DND-41 (cell line): ENCODE results near the gene SNRNP70.
A peak's percentile ranks its signal among the peaks of the same experiment; 100 is the strongest.

Experiments used
- ATAC-seq: fragments of 200-7000 bp; cut with Tn5 transposase; 3 replicates; pipeline ENCODE4 v1.9.1; 2021; ENCODE audit warnings: low read depth; ENCODE audit not compliant: insufficient read depth
- DNase-seq: peaks from one replicate; pipeline ENCODE4 v3.0.0-alpha.2; 2020
- H2AFZ ChIP-seq: 2 replicates; pipeline ENCODE4 v1.6.0; 2012; ENCODE audit warnings: low read depth, low read length
- H3K27ac ChIP-seq: 2 replicates; pipeline ENCODE4 v1.5.1; 2012; ENCODE audit warnings: low read length, inconsistent platforms
- H3K27me3 ChIP-seq: fragments of 200-600 bp; sonication (generic); 2 replicates; pipeline ENCODE4 v1.6.0; 2012; ENCODE audit warnings: low read length, mild to moderate bottlenecking, inconsistent platforms; ENCODE audit not compliant: insufficient read depth, poor library complexity
- H3K36me3 ChIP-seq: 2 replicates; pipeline ENCODE4 v1.5.1; 2012; ENCODE audit warnings: low read length, inconsistent platforms; ENCODE audit not compliant: insufficient read depth
- H3K4me1 ChIP-seq: 2 replicates; pipeline ENCODE4 v1.5.1; 2012; ENCODE audit warnings: mild to moderate bottlenecking, low read length; ENCODE audit not compliant: insufficient read depth
- H3K4me2 ChIP-seq: 2 replicates; pipeline ENCODE4 v1.6.0; 2012; ENCODE audit warnings: mild to moderate bottlenecking, moderate library complexity, low read length, inconsistent platforms; ENCODE audit not compliant: insufficient read depth
- H3K4me3 ChIP-seq, 2 experiments: fragments of 200-600 bp in 1 of 2; shearing (Covaris generic) in 1 of 2; 2 replicates each; pipeline ENCODE4 v1.5.1; 2012 to 2016; ENCODE audit warnings: inconsistent platforms in 2 of 2, low read length in 2 of 2, mild to moderate bottlenecking in 2 of 2, low read depth in 1 of 2, moderate library complexity in 1 of 2
- H3K79me2 ChIP-seq: 2 replicates; pipeline ENCODE4 v1.6.0; 2012; ENCODE audit warnings: low read length, inconsistent platforms; ENCODE audit not compliant: insufficient read depth
- H3K9ac ChIP-seq: 2 replicates; pipeline ENCODE4 v1.6.0; 2012; ENCODE audit warnings: low read depth, mild to moderate bottlenecking, inconsistent platforms, low read length, moderate library complexity
- H3K9me3 ChIP-seq: 2 replicates; pipeline ENCODE4 v1.5.1; 2012; ENCODE audit warnings: low read length, moderate library complexity, mild to moderate bottlenecking, inconsistent platforms; ENCODE audit not compliant: insufficient read depth, severe bottlenecking
- H4K20me1 ChIP-seq: 2 replicates; pipeline ENCODE4 v1.6.0; 2012; ENCODE audit warnings: low read length; ENCODE audit not compliant: insufficient read depth
- CTCF ChIP-seq: IDR thresholded peaks from 2 replicates; pipeline ENCODE4 v1.5.1; 2012; ENCODE audit warnings: borderline replicate concordance, low read length, moderate library complexity, mild to moderate bottlenecking; ENCODE audit not compliant: poor library complexity, severe bottlenecking; ENCODE audit errors: extremely low read depth
- EZH2 ChIP-seq: IDR thresholded peaks from 3 replicates; pipeline ENCODE4 v1.6.1; 2012; ENCODE audit warnings: borderline replicate concordance, low read depth, mild to moderate bottlenecking, moderate library complexity, low read length, inconsistent platforms; ENCODE audit not compliant: severe bottlenecking

Gene SNRNP70

GRCh38 chr19:49128545-49129237 lies 43.4 kb downstream of the SNRNP70 start:
- Histone ChIP-seq H4K20me1 (no peaks in the 10 kb centered on the region), H2AFZ (peak overlapping the region; percentile 99), H3K9ac (peak overlapping the region; percentile 47), H3K9me3 (no peaks in the 10 kb centered on the region), H3K4me3 (peak overlapping the region; percentile 22 to 80; a peak in 3 of 4 replicates), H3K4me1 (peaks cover 22% of the 10 kb centered on the region), H3K27me3 (no peaks in the 10 kb centered on the region), H3K27ac (peak overlapping the region; percentile 89), H3K4me2 (peak overlapping the region; percentile 96), H3K36me3 (peaks cover 17% of the 10 kb centered on the region), H3K79me2 (peaks cover 10% of the 10 kb centered on the region)
- ATAC-seq (no peak), DNase-seq (no peak)
- TF ChIP-seq EZH2 (no peak), CTCF (no peak)

- Histone ChIP-seq H3K4me2 (peak overlapping the region; percentile 96), H3K4me3 (peak overlapping the region in 1 of 2 experiments; percentile 80; a peak in 2 of 4 replicates), H3K36me3 (peaks cover 22% of the 10 kb centered on the region), H3K4me1 (peaks cover 22% of the 10 kb centered on the region), H3K9me3 (no peaks in the 10 kb centered on the region), H2AFZ (no peak overlapping the region), H3K27me3 (no peaks in the 10 kb centered on the region), H3K9ac (peak overlapping the region; percentile 47; the same call in 1 of the 2 replicates), H4K20me1 (0 out of 2 replicates have a peak, but pooled peaks cover under 1% of the 10 kb centered on the region), H3K27ac (peak overlapping the region; percentile 89), H3K79me2 (peaks cover 10% of the 10 kb centered on the region)
- no peak for ATAC-seq
- DNase-seq: no peak
- TF ChIP-seq CTCF (no peak), EZH2 (no peak)
Measured at GRCh38 chr19:49129238-49129583, 44.0 kb downstream of the SNRNP70 start.

- no peak overlapping the region for H2AFZ ChIP-seq
- DNase-seq: no peak
- H3K79me2 ChIP-seq: peaks cover 10% of the 10 kb centered on the region
- no peak overlapping the region for H3K4me2 ChIP-seq
- H4K20me1 ChIP-seq: peaks cover 3% of the 10 kb centered on the region; the same call in 1 of the 2 replicates
- no peak overlapping the region for H3K27ac ChIP-seq
- H3K36me3 ChIP-seq: peaks cover 33% of the 10 kb centered on the region
- TF ChIP-seq CTCF (no peak), EZH2 (no peak)
- no peaks in the 10 kb centered on the region for H3K9me3 ChIP-seq
- H3K4me1 ChIP-seq: peaks cover 22% of the 10 kb centered on the region
- no peaks in the 10 kb centered on the region for H3K27me3 ChIP-seq
- no peak for ATAC-seq
- no peak overlapping the region for H3K4me3 ChIP-seq
- H3K9ac ChIP-seq: no peak overlapping the region
Measured at GRCh38 chr19:49130325-49130724, 45.1 kb downstream of the SNRNP70 start.
